Measurements from ENCODE around the gene ARHGAP24. TPM values are rescaled to one million over a fixed set of nuclear protein-coding genes. Genes with fewer than 3 reads are reported as not detected.

Gene ARHGAP24
- total RNA-seq, 1 experiment from 2014 or later: 2.1 TPM

DNA sequence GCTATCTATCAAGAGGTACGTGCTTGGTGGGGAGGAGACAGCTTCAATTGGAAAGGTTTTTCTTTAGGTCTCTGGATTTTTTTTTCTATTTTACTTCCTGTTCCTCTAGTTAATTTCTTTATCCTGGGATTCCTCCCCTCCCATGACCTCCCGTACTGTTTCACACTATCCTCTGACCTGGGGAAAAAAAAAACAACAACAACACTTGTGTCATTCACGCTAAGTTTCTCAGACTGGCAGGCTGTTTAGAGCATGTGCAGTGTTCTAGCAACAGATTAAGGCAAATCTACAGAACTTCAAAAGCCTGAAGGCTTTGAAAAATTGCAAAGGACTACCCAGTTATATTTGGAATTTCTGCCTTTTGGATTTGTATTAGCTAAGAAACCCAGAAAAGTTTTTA lies 358.4 kb downstream of the ARHGAP24 start:
- Mint-ChIP-seq H3K27ac (peak overlapping the region; percentile 8; the same call in 1 of the 2 replicates), H3K4me1 (peaks cover 19% of the 10 kb centered on the region), H3K4me3 (no peak overlapping the region), H3K27me3 (ENCODE audit: low read depth) (no peaks in the 10 kb centered on the region), H3K36me3 (no peaks in the 10 kb centered on the region), H3K9me3 (no peaks in the 10 kb centered on the region)
- CTCF ChIA-PET: interaction anchor here (1.0 to 1.8 kb wide), 2 partner anchors 37 to 749 kb away, joined by 3 to 8 read pairs; no protein-coding TSS in a partner anchor
- DNase-seq (ENCODE audit: low spot score) (no peak), ATAC-seq (no peak)
- no peak for TF ChIP-seq JAZF1 (CRISPR knock-in tag; IDR thresholded peaks at IDR 0.05)
- TF ChIP-seq ATF3 (CRISPR knock-in tag; conservative IDR thresholded peaks at IDR 0.05): no peak
- no peak for TF ChIP-seq SP1 (CRISPR knock-in tag; conservative IDR thresholded peaks at IDR 0.05)
- no peak for TF ChIP-seq IRF2 (CRISPR knock-in tag; IDR thresholded peaks at IDR 0.05; ENCODE audit: borderline replicate concordance, low read depth)
- TF ChIP-seq ZNF263 (CRISPR knock-in tag; IDR thresholded peaks at IDR 0.05; ENCODE audit: low read depth): no peak
- no peak for TF ChIP-seq ZNF532 (CRISPR knock-in tag; IDR thresholded peaks at IDR 0.05; ENCODE audit: borderline replicate concordance)
- no peak for TF ChIP-seq ZNF317 (CRISPR knock-in tag; IDR thresholded peaks at IDR 0.05; ENCODE audit: borderline replicate concordance, low read depth)
- TF ChIP-seq NR1H2 (CRISPR knock-in tag; IDR thresholded peaks at IDR 0.05): no peak
- TF ChIP-seq ESRRA (CRISPR knock-in tag; IDR thresholded peaks at IDR 0.05; ENCODE audit: borderline replicate concordance): no peak
- TF ChIP-seq ZMAT4 (CRISPR knock-in tag; IDR thresholded peaks at IDR 0.05): no peak
- no peak for TF ChIP-seq MAX (CRISPR knock-in tag; IDR thresholded peaks at IDR 0.05)
- no peak for TF ChIP-seq ATF1 (CRISPR knock-in tag; IDR thresholded peaks at IDR 0.05)
- no peak for TF ChIP-seq KAT7 (CRISPR knock-in tag; IDR thresholded peaks at IDR 0.05; ENCODE audit: borderline replicate concordance)
- TF ChIP-seq GRHL2 (CRISPR knock-in tag; IDR thresholded peaks at IDR 0.05; ENCODE audit: insufficient replicate concordance, severe bottlenecking): no peak
- POLR2A ChIA-PET: no interaction called here

- no peak for ATAC-seq
- CTCF ChIA-PET: interaction anchor here (0.7 kb wide), 1 partner anchor 686 kb away, joined by 3 read pairs; no protein-coding TSS in a partner anchor
- DNase-seq (ENCODE audit: low spot score): no peak
- Mint-ChIP-seq H3K27me3 (ENCODE audit: low read depth) (no peaks in the 10 kb centered on the region), H3K4me3 (no peak overlapping the region), H3K4me1 (peaks cover 17% of the 10 kb centered on the region), H3K9me3 (no peaks in the 10 kb centered on the region), H3K36me3 (no peaks in the 10 kb centered on the region), H3K27ac (no peak overlapping the region)
- POLR2A ChIA-PET: no interaction called here
- no peak for TF ChIP-seq SP1 (CRISPR knock-in tag; conservative IDR thresholded peaks at IDR 0.05)
- TF ChIP-seq ZMAT4 (CRISPR knock-in tag; IDR thresholded peaks at IDR 0.05): no peak
These were observed 360.0 kb downstream of the ARHGAP24 start for GRCh38 chr4:85834934-85835333.

DNA sequence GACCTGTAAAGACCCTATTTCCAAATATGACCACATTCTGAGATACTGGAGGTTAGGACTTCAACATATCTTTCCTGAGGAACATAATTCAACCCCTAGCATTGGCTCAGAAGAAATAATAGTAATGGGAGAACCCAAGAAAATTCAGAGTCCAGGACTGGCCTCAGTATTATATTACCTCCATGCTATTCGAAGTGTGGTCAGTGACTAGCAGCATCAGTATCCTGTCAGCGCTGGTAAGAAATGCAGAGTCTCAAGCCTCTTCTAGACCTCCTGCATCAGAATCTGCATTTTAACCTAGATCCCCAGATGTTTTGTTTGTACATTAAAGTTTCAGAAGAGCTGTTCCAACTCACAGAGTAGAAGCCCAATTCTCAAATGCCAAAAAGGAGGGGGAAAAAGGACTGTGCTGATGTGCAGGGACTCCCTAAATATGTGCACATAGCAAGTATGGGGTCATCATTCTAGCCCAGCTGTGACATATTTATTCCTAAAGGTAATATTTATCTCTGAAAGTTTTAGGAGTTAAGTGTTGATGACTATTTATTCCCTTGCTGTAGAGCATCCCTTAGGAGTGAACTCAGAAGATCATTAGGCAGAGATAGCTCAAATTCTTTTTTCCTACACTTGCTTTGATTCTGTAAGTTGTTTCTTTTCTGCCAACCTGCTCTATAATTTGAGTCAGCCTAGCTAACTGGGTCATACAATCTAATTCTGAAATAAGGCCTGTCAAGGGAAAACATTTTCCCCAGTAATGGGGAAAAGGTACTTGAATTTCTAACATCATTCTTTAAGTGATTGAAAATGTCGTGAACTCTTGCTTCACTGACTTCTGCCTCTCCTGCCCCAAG lies 361.9 kb downstream of the ARHGAP24 start:
- Mint-ChIP-seq H3K9me3 (no peaks in the 10 kb centered on the region), H3K4me1 (peaks cover 15% of the 10 kb centered on the region), H3K27me3 (ENCODE audit: low read depth) (no peaks in the 10 kb centered on the region), H3K4me3 (no peak overlapping the region), H3K27ac (no peak overlapping the region), H3K36me3 (no peaks in the 10 kb centered on the region)
- ATAC-seq (no peak), DNase-seq (ENCODE audit: low spot score) (no peak)
- CTCF ChIA-PET: no interaction called here
- TF ChIP-seq ZNF416 (CRISPR knock-in tag; IDR thresholded peaks at IDR 0.05) (no peak), ELF4 (CRISPR knock-in tag; IDR thresholded peaks at IDR 0.05; ENCODE audit: low read depth) (no peak), NR2C2 (CRISPR knock-in tag; IDR thresholded peaks at IDR 0.05) (no peak), ZNF232 (CRISPR knock-in tag; IDR thresholded peaks at IDR 0.05) (no peak), ATF1 (CRISPR knock-in tag; IDR thresholded peaks at IDR 0.05) (no peak), ZNF671 (CRISPR knock-in tag; IDR thresholded peaks at IDR 0.05) (no peak), MAX (CRISPR knock-in tag; IDR thresholded peaks at IDR 0.05) (no peak), ZNF138 (CRISPR knock-in tag; conservative IDR thresholded peaks at IDR 0.05) (no peak), CDX4 (CRISPR knock-in tag; IDR thresholded peaks at IDR 0.05; ENCODE audit: borderline replicate concordance) (no peak)
- POLR2A ChIA-PET: no interaction called here
